NCI-H2029 treated with DMSO at 0.1 percent for 48 hours (cell line): Measurements from ENCODE around the gene XBP1.
A peak's percentile ranks its signal among the peaks of the same experiment; 100 is the strongest.
"Not testable (repeated sequence)": the region's sequence is repeated elsewhere in the genome, so short reads cannot be mapped to it uniquely, and the experiment has no call there.

Source experiments
- DNase-seq: peaks from one replicate; lab custom pipeline; 2025; lab: John Stamatoyannopoulos, UW

XBP1 gene

DNA sequence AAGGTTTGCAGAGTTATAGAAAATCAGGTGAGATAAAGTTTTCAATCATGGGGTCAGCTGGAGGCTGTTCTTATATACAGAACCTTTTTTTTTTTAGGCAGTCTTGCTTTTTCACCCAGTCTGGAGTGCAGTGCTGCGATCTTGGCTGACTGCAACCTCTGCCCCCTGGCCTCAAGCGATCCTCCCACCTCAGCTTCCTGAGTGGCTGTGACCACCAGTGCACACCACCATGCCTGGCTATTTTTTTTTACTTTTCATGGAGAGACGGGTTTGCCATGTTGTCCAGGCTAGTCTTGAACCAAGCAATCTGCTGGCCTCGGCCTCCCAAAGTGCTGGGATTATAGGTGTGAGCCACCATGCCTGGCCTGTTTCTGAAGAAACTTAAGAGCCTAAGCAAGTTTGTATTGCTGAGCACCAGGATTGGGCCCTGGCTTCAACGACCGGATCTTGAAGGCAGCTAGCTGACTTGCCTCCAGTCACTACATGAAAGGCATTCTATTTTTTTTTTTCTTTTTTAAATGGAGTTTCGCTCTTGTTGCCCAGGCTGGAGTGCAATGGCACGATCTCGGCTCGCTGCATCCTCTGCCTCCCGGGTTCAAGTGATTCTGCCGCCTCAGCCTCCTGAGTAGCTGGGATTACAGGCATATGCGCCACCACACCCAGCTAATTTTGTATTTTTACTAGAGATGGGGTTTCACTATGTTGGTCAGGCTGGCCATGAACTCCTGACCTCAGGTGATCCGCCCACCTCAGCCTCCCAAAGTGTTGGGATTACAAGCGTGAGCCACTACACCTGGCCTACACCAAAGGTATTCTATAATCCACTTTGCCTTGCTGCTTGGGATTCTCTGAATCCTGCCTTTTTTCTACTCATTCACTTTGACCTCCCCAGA is 7.6 kb downstream of the XBP1 start:
- no peak for DNase-seq

GRCh38 chr22:28791841-28792490 is 8.4 kb downstream of the XBP1 start:
- no peak for DNase-seq

DNA sequence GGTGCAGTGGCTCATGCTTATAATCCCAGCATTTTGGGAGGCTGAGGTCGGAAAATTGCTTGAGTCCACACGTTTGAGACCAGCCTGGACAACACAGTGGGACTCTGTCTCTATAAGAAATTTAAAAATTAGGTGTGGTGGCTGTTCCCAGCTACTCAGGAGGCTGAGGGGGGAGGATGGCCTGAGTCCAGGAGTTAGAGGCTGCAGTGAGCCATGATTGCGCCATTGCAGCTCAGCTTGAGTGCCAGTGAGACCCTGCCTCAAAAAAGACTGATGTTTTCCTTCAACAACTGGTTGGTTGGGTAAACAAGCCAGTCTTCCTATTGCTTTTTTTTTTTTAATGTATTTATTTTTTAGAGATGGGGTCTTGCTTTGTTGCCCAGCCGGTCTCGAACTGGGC is 9.2 kb downstream of the XBP1 start:
- no peak for DNase-seq

DNA sequence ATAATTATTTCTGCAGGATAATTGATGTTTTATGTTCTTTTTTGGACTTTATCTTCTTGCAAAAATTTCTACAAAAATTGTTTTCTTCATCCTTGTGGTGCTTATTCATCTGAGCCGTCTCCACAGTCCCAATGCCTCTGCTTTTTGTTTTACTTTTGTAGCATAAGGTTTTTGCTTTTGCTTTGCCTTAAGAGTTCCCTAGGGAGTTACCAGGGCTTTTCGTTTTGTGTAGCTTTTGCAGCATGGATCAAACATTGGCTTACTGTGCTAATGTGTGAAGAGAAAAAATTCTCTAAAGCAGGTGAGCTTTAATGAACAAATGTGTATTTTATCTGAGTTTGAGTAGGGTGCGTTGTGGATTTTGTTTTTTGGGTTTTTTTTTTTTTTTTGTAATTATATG is 11.8 kb downstream of the XBP1 start:
- no peak for DNase-seq

- DNase-seq: no peak
Measured at GRCh38 chr22:28783786-28784671, 16.3 kb downstream of the XBP1 start.

DNA sequence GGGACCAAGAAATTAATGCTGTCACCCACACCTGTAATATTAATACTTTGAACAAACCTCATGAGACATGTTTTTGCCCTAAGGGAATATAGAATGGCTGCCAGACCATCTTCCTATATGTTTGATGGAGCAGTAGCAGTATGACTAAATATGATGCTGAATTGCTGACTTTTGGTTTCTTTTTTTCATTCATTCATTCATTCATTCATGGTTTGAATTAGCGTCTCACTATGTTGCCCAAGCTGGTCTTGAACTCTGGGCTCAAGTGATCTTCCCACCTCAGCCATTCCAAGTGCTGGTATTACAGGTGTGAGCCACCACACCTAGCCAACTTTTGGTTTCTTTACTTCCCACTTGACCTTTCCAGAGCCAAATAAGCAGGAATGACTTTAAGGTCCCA is 20.1 kb downstream of the XBP1 start:
- no peak for DNase-seq

- no peak for DNase-seq
Measured at GRCh38 chr22:28779833-28780232, 20.5 kb downstream of the XBP1 start.

GRCh38 chr22:28774378-28774777 is 26.0 kb downstream of the XBP1 start:
- DNase-seq: no peak

DNA sequence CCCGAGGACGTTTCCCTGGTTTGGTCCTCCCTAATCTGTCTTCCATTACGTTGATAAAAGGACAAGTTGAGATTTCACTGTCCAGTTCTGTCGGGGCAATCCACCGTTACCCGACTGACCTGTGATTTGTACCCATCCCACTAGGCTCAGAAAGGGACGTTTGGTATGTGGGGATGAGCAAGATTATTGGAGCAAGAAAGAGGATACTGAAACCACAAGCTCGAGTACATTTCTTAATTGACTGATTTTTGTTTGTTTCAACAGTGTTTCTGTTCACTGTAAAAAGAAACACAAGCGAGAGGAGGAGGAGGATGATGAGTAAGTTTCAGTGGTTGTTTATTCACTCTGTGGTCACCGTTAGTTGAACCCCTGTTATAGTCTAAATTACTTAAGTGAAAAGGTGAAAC is 26.9 kb downstream of the XBP1 start:
- DNase-seq: no peak

DNA sequence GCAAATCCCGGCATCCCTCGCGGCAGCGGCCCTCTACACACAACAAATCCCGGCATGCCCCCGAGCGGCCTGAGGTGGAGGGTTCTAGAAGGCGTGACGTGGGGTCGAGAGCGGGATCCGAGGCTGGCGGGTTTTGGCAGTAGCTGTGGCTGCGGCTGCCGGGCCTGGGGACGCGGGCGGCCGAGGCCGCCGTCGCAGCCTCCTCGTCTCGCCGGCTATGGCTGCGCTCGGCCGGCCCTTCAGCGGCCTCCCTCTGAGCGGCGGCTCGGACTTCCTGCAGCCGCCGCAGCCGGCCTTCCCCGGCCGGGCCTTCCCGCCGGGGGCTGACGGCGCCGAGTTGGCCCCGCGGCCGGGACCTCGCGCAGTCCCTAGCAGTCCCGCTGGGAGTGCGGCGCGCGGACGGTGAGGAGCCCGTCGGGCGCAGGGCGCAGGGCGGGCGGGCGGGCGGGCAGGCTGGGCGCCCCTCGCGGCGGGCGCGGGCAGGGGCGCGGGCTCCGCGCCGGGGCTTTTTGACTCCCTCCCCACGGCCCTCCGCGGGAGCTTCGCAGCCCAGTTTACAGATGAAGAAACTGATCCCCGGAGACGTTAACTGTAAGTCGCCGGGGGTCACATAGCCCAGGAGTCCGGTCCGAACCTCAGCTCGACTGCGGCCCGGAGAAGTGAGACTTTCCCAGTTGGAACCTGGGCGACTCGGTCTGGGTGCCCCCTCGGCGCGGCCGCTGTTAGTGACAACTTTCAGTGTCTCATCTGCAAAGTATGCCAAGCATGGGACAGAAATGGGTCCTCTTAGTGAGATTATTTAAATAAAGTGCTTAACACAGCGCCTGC is 27.5 kb downstream of the XBP1 start, which contains the start of gene CCDC117:
TSS of gene CCDC117 (plus strand) at position 63 of the 828 bp plus-strand sequence. CDS start at position 218, 155 bp downstream.
- peak; percentile 47 for DNase-seq

DNA sequence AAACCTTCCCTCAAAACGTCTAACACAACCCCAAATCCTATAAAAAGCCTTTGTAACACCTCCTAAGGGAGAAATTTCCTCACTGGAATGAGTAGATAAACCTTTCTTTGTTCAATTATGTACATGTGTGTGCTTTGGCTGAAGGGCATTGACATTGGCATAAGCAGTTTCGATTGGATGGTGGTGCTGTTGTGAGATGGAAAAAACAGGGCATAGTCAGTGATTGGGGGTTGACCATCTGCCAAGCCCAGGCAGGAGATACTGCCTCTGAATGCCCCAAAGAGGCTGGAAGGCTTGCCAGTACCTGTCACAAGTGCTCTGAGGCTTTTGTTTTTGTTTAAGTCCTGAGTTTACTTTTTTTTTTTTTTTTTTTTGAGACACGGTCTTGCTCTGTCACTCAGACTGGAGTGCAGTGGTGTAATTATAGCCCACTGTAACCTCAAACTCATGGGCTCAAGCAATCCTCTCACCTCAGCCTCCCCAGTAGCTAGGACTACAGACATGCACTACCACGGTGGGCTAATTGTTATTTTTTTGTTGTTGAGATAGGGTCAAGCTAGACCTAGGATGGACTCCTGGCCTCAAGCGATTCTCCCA is 29.1 kb downstream of the XBP1 start:
- DNase-seq: peak; percentile 77

- no peak for DNase-seq
Measured at GRCh38 chr22:28769394-28770085, 30.8 kb downstream of the XBP1 start.

- no peak for DNase-seq
Measured at GRCh38 chr22:28768701-28769393, 31.5 kb downstream of the XBP1 start.

DNA sequence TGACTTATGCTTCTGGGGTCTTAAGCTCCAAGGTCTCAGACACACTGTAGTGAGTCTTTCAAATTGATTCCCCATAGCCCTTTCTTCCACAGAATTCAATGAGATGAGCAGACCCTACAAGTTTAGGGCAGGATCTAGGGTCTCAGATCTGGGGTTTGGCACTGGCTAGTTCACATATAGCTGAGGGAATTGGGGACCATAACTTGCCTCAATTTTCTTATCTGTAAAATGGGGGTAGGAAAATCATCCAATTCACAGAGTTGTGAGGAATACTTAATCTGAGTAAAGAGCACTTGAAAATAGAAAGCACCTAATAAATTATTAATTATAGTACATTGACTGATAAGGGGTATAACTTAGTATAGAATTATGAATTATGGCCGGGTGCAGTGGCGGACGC is 33.7 kb downstream of the XBP1 start:
- no peak for DNase-seq

DNA sequence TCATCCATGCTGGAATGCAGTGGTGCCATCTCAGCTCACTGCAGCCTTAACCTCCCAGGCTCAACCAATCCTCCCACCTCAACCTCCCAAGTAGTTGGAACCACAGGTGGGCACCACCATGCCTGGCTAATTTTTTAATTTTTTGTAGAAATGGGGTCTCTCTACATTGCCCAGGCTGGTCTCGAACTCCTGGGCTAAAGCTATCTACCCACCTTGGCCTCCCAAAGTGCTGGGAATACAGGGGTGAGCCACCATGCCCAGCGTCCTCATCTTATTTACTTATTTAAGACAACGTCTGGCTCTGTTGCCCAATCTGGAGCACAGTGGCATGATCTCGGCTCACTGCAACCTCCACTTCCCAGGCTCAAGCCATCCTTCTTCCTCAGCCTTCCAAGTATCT is 38.4 kb downstream of the XBP1 start:
- DNase-seq: not testable (repeated sequence)

DNA sequence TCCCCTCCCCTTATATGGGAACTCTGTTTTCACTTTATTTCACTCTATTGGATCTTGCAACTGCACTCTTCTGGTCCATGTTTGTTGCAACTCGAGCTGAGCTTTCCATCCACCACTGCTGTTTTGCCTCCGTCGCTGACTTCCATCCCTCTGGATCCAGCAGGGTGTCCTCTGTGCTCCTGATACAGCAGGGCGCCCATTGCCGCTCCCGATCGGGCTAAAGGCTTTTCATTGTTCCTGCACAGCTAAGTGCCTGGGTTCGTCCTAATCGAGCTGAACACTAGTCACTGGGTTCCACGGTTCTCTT is 39.0 kb downstream of the XBP1 start:
- DNase-seq: no peak

DNA sequence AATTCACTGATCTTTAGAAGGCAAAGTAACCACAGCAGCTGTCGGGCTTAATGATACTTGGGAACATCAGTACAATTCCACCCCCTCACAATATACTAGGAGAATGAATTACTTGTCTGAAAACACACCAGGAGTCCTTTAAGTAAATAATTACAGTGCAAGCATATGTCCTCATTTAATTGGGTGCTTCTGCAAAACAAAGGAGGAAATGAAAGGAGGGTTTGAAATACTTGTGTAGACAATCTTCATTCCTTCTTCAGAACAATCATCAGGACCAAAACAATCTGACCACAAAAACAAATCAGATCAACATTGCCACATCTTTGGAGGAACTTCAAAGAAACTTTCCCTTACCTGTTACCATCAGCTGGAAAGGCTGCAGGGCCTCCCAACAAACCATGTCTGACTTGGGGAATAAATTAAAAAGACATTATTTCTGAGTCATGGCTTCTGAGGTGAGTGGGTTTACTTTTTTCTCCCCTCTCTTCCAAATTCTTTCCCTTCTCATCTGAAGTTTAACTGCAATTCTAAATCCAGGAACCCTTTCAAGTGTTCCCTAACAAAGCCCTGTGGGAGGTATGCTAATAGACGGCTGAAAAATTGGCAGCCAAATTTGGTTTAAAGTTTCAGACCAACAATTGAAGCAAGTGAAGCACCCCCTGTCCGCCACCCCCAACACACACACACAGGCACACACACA is 40.4 kb downstream of the XBP1 start:
- peak; percentile 28 for DNase-seq

GRCh38 chr22:28754512-28754911 is 45.9 kb downstream of the XBP1 start:
- DNase-seq: not testable (repeated sequence)

DNA sequence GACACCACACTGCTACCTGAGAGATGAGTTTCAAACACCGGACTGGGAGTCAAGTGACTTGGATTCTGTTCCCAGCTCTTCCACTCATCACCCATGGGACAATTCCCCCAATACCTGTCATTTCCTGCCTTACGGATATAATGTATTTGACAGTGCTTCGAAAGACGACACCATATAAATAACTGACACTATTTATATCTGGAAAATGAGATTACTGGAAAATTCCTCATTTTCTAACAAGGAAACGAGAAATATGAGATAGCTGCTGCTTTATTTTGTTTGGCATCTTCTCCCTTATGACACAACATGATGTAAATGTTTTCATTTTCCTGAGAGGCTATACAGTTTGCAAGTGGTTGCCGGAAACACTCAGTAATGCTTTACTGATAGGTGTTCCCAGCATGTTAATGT is 49.9 kb downstream of the XBP1 start:
- DNase-seq: peak; percentile 81
